Neural progenitor cell (in vitro differentiated cells): ENCODE data around the gene KATNIP.

ENCODE experiments used
- EZH2 ChIP-seq: fragments of 200-600 bp; sonication (generic); IDR thresholded peaks from 2 replicates; pipeline ENCODE4 v1.6.1; 2017; ENCODE audit warnings: antibody characterized with exemption, mild to moderate bottlenecking, moderate library complexity
- TF ChIP-seq, protein P1 (sequence below): fragments of 200-600 bp; sonication (generic); IDR thresholded peaks from 2 replicates; pipeline ENCODE4 v1.5.1; 2017; ENCODE audit warnings: antibody characterized with exemption, mild to moderate bottlenecking

- TF ChIP-seq EZH2 = no peak
- TF ChIP-seq, protein P1, sequence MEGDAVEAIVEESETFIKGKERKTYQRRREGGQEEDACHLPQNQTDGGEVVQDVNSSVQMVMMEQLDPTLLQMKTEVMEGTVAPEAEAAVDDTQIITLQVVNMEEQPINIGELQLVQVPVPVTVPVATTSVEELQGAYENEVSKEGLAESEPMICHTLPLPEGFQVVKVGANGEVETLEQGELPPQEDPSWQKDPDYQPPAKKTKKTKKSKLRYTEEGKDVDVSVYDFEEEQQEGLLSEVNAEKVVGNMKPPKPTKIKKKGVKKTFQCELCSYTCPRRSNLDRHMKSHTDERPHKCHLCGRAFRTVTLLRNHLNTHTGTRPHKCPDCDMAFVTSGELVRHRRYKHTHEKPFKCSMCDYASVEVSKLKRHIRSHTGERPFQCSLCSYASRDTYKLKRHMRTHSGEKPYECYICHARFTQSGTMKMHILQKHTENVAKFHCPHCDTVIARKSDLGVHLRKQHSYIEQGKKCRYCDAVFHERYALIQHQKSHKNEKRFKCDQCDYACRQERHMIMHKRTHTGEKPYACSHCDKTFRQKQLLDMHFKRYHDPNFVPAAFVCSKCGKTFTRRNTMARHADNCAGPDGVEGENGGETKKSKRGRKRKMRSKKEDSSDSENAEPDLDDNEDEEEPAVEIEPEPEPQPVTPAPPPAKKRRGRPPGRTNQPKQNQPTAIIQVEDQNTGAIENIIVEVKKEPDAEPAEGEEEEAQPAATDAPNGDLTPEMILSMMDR = no peak
Observed at GRCh38 chr16:27571433-27572326, 21.7 kb downstream of the KATNIP start.
